ENCODE data around the gene SPHKAP. TPM values are rescaled to one million over a fixed set of nuclear protein-coding genes. Genes with fewer than 3 reads are reported as not detected.

Gene SPHKAP
- total RNA-seq, 4 donors from 2014 or later = not detected

GRCh38 chr2:228164718-228165117, 16.8 kb downstream of the SPHKAP start:
- no peak for ATAC-seq (ENCODE audit: low FRiP score)
- TF ChIP-seq CTCF (IDR thresholded peaks at IDR 0.05) = no peak
- no peak for DNase-seq (ENCODE audit: low spot score)

GRCh38 chr2:228157841-228158240, 23.6 kb downstream of the SPHKAP start:
- no peak for ATAC-seq (ENCODE audit: low FRiP score)
- DNase-seq (ENCODE audit: low spot score) = no peak
- TF ChIP-seq CTCF (IDR thresholded peaks at IDR 0.05) = no peak

- ATAC-seq (ENCODE audit: low FRiP score) (no peak), DNase-seq (ENCODE audit: low spot score) (no peak)
- TF ChIP-seq CTCF (IDR thresholded peaks at IDR 0.05) = no peak
Observed at GRCh38 chr2:228144961-228145360, 36.5 kb downstream of the SPHKAP start.

GRCh38 chr2:228140934-228141528, 40.5 kb downstream of the SPHKAP start:
- TF ChIP-seq CTCF (IDR thresholded peaks at IDR 0.05) = no peak
- ATAC-seq (ENCODE audit: low FRiP score) (no peak), DNase-seq (ENCODE audit: low spot score) (no peak)

- no peak for ATAC-seq (ENCODE audit: low FRiP score)
- no peak for DNase-seq (ENCODE audit: low spot score)
- TF ChIP-seq CTCF (IDR thresholded peaks at IDR 0.05) = no peak
Observed at GRCh38 chr2:228136027-228136426, 45.5 kb downstream of the SPHKAP start.

GRCh38 chr2:228135300-228135699, 46.2 kb downstream of the SPHKAP start:
- DNase-seq (ENCODE audit: low spot score) = no peak
- no peak for TF ChIP-seq CTCF (IDR thresholded peaks at IDR 0.05)
- ATAC-seq (ENCODE audit: low FRiP score) = no peak

- ATAC-seq (ENCODE audit: low FRiP score) (no peak), DNase-seq (ENCODE audit: low spot score) (no peak)
- no peak for TF ChIP-seq CTCF (IDR thresholded peaks at IDR 0.05)
Observed at GRCh38 chr2:228131833-228132232, 49.7 kb downstream of the SPHKAP start.
